Gastroesophageal sphincter (tissue), 3 donors: ENCODE measurements around the gene PSMB5.

Experiments
- CTCF ChIP-seq, 4 experiments: fragments of 200-600 bp in 2 of 4; fragments of 450-650 bp in 2 of 4; sonication (generic) in 1 of 4; IDR thresholded peaks; one replicate each; pipeline ENCODE4 v1.5.1; 2017 to 2019; ENCODE audit warnings: antibody characterized with exemption in 4 of 4, mild to moderate bottlenecking in 2 of 4, moderate library complexity in 2 of 4
- POLR2A ChIP-seq, 2 donors: fragments of 450-650 bp; IDR thresholded peaks; one replicate each; pipeline ENCODE4 v1.6.1; 2017; ENCODE audit warnings: antibody characterized with exemption in 2 of 2, mild to moderate bottlenecking in 2 of 2, moderate library complexity in 1 of 2

GRCh38 chr14:23052671-23053070 lies 18.0 kb upstream of the PSMB5 start:
- no peak for TF ChIP-seq CTCF (IDR thresholded peaks at IDR 0.05)
- no peak for TF ChIP-seq POLR2A (IDR thresholded peaks at IDR 0.05)
